HepG2 (cell line): ENCODE data around the gene GTF2F1. TPM values are rescaled to one million over a fixed set of nuclear protein-coding genes. Genes with fewer than 3 reads are reported as not detected.
A peak's percentile ranks its signal among the peaks of the same experiment; 100 is the strongest.

ENCODE experiments used
- MIXL1 ChIP-seq: IDR thresholded peaks from 2 replicates; pipeline ENCODE4 v1.6.1; 2016
- POLR2G ChIP-seq: fragments of 200-400 bp; formaldehyde crosslinking; IDR thresholded peaks from 2 replicates; pipeline ENCODE4 v1.6.1; 2018; ENCODE audit warnings: mild to moderate bottlenecking, low read depth, low read length, moderate library complexity
- ZNF552 ChIP-seq: sonication (generic); formaldehyde crosslinking; IDR thresholded peaks from 2 replicates; pipeline ENCODE4 v1.9.0; 2022; ENCODE audit warnings: missing genetic modification reagents, mild to moderate bottlenecking, borderline replicate concordance
- ZNF652 ChIP-seq: IDR thresholded peaks from 2 replicates; pipeline ENCODE4 v1.6.1; 2016; ENCODE audit warnings: low read depth, borderline replicate concordance
- ZNF782 ChIP-seq: sonication (generic); formaldehyde crosslinking; IDR thresholded peaks from 2 replicates; pipeline ENCODE4 v1.4.0; 2020; ENCODE audit warnings: missing genetic modification reagents, mild to moderate bottlenecking, borderline replicate concordance
- polyA plus RNA-seq, 8 experiments: library from polyadenylated mRNA; depleted of rRNA in 3 of 8; stranded (reverse) in 7 of 8; unstranded in 1 of 8; fragments of >200 nt; fragmentation: Illumina TruSeq in 4 of 8; extraction: Trizol in 4 of 8; gene quantifications; 2 replicates each; pipeline versions ENCODE4 v1.2.1 to v1.2.3, GENCODE V29; 2011 to 2016; ENCODE audit warnings: low read depth in 4 of 8, missing spikeins in 1 of 8, mixed read lengths in 1 of 8; ENCODE audit not compliant: insufficient read depth in 1 of 8
- total RNA-seq, 5 experiments: library from RNA; depleted of rRNA; stranded (reverse); fragments of >200 nt; fragmentation: Illumina TruSeq; extraction: Trizol; gene quantifications; 2 replicates each; pipeline ENCODE4 v1.2.3, GENCODE V29; 2016; ENCODE audit warnings: low read depth in 1 of 5
- TF ChIP-seq, protein P1 (sequence below): sonication (generic); formaldehyde crosslinking; IDR thresholded peaks from 2 replicates; pipeline ENCODE4 v1.5.1; 2020; ENCODE audit warnings: mild to moderate bottlenecking, missing genetic modification reagents, borderline replicate concordance
- TF ChIP-seq, protein P2 (sequence below): sonication (generic); formaldehyde crosslinking; IDR thresholded peaks from 2 replicates; pipeline ENCODE4 v1.8.0; 2022; ENCODE audit warnings: low read depth, missing genetic modification reagents

Gene GTF2F1
- total and polyA plus RNA-seq, 2 of the 13 experiments (the other 11 are each of a cell fraction or from before 2014, with no cell fraction given), result 27.8 to 34.1 TPM

DNA sequence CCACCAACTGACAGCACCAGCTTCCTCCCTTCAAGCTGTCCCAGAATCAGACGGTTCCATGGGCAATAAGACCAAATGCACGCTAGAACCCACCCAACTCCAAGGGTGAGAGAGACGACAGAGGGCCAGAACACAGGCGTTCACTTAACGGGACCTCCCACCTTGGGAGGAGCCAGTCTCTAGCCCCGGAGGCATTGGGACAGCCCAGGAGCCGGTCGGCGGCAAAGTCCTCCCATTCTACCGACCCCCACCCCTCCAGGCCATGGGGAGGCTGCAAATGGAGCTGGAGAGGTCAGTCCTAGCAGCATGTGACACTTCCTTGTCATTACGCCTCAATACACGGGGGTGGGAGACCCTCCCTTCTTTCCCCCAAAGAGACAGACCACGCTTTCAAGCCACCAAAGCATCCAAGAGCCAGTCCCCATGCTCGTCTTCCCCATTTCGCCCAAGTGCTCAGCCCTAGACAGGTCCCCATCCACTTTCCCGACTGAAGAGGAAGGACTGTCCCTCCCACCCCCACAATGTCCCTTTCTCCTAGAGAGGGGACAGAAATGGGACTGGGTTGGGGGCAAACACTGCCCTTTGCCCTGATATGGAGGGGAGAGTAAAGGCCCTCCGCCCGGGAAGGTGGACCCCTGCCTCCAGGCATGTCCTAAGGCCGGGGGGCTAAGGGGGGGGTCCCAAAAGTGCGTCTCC is 30.7 kb upstream of the GTF2F1 start (continued):
- no peak for TF ChIP-seq ZNF652 (CRISPR knock-in tag)
- TF ChIP-seq POLR2G, result 0 out of 2 replicates have a peak, but pooled peaks have one; percentile 27
- TF ChIP-seq, protein P1, sequence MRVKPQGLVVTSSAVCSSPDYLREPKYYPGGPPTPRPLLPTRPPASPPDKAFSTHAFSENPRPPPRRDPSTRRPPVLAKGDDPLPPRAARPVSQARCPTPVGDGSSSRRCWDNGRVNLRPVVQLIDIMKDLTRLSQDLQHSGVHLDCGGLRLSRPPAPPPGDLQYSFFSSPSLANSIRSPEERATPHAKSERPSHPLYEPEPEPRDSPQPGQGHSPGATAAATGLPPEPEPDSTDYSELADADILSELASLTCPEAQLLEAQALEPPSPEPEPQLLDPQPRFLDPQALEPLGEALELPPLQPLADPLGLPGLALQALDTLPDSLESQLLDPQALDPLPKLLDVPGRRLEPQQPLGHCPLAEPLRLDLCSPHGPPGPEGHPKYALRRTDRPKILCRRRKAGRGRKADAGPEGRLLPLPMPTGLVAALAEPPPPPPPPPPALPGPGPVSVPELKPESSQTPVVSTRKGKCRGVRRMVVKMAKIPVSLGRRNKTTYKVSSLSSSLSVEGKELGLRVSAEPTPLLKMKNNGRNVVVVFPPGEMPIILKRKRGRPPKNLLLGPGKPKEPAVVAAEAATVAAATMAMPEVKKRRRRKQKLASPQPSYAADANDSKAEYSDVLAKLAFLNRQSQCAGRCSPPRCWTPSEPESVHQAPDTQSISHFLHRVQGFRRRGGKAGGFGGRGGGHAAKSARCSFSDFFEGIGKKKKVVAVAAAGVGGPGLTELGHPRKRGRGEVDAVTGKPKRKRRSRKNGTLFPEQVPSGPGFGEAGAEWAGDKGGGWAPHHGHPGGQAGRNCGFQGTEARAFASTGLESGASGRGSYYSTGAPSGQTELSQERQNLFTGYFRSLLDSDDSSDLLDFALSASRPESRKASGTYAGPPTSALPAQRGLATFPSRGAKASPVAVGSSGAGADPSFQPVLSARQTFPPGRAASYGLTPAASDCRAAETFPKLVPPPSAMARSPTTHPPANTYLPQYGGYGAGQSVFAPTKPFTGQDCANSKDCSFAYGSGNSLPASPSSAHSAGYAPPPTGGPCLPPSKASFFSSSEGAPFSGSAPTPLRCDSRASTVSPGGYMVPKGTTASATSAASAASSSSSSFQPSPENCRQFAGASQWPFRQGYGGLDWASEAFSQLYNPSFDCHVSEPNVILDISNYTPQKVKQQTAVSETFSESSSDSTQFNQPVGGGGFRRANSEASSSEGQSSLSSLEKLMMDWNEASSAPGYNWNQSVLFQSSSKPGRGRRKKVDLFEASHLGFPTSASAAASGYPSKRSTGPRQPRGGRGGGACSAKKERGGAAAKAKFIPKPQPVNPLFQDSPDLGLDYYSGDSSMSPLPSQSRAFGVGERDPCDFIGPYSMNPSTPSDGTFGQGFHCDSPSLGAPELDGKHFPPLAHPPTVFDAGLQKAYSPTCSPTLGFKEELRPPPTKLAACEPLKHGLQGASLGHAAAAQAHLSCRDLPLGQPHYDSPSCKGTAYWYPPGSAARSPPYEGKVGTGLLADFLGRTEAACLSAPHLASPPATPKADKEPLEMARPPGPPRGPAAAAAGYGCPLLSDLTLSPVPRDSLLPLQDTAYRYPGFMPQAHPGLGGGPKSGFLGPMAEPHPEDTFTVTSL, result peak; percentile 17; the same call in 1 of the 2 replicates
- TF ChIP-seq, protein P2, sequence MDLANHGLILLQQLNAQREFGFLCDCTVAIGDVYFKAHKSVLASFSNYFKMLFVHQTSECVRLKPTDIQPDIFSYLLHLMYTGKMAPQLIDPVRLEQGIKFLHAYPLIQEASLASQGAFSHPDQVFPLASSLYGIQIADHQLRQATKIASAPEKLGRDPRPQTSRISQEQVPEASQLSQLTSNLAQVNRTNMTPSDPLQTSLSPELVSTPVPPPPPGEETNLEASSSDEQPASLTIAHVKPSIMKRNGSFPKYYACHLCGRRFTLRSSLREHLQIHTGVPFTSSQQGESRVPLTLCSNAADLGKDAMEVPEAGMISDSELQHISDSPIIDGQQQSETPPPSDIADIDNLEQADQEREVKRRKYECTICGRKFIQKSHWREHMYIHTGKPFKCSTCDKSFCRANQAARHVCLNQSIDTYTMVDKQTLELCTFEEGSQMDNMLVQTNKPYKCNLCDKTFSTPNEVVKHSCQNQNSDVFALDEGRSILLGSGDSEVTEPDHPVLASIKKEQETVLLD (CRISPR knock-in tag), result no peak
- no peak for TF ChIP-seq ZNF552 (CRISPR knock-in tag)
- no peak for TF ChIP-seq MIXL1 (CRISPR knock-in tag)
- TF ChIP-seq ZNF782, result no peak
- TF ChIP-seq, all 625 proteins: peak for 23
